Epithelial cell of esophagus (primary cell): ENCODE results near the gene DET1.
"Not testable (repeated sequence)": the region's sequence is repeated elsewhere in the genome, so short reads cannot be mapped to it uniquely, and the experiment has no call there.

ENCODE experiments used
- DNase-seq: peaks from one replicate; pipeline ENCODE4 v3.0.0; 2010; ENCODE audit warnings: low read depth
- H3K4me3 ChIP-seq: 2 replicates; pipeline ENCODE4 v1.5.1; 2011; ENCODE audit warnings: mild to moderate bottlenecking, low read length, control low read depth
- TF ChIP-seq, protein P1 (sequence below): IDR thresholded peaks from 2 replicates; pipeline ENCODE4 v1.5.1; 2011; ENCODE audit warnings: low read depth, mild to moderate bottlenecking, low read length, control low read depth, inconsistent platforms; ENCODE audit not compliant: insufficient read depth; ENCODE audit errors: missing control alignments

The DET1 gene

DNA sequence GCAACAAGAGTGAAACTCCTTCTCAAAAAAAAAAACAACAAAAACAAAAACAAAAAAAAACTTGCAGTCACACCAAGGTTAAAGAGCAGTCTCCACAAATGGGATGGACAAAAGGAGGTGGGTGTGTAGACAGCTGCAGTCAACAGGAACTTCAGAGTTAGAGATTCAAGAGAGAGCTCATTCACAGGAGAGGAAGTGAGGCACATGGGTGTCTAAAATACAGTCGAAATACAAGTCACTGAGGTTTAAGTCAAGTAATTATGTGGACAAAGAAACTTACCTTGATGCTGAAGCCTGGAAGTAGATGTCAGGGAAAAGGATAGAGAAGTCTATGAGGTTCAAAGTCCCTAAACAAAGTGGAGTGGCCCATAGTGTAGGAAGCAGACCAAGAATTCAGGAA lies 64.2 kb downstream of the DET1 start:
- no peak for DNase-seq
- no peak overlapping the region for H3K4me3 ChIP-seq
- TF ChIP-seq, protein P1, sequence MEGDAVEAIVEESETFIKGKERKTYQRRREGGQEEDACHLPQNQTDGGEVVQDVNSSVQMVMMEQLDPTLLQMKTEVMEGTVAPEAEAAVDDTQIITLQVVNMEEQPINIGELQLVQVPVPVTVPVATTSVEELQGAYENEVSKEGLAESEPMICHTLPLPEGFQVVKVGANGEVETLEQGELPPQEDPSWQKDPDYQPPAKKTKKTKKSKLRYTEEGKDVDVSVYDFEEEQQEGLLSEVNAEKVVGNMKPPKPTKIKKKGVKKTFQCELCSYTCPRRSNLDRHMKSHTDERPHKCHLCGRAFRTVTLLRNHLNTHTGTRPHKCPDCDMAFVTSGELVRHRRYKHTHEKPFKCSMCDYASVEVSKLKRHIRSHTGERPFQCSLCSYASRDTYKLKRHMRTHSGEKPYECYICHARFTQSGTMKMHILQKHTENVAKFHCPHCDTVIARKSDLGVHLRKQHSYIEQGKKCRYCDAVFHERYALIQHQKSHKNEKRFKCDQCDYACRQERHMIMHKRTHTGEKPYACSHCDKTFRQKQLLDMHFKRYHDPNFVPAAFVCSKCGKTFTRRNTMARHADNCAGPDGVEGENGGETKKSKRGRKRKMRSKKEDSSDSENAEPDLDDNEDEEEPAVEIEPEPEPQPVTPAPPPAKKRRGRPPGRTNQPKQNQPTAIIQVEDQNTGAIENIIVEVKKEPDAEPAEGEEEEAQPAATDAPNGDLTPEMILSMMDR: no peak

DNA sequence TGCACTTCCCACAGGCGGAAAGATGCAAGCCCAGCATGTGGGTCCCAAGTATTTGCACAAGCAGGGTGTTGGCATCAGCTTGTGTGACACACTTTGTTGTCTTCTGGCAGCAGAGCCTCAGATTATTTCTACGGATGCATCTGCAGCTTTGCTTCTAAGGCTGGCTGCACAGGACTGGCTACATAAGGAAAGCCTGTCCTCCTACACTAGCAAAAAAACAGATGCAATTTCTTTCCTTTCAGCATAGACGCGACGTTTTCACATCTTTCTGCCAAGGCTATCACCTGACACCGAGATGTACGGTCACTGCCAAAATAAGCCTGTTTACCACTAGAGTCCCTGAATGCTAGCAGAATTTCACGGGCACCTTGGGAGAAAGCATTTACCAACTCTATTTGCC lies 65.5 kb downstream of the DET1 start:
- no peak for DNase-seq
- TF ChIP-seq, protein P1: no peak
- no peak overlapping the region for H3K4me3 ChIP-seq

DNA sequence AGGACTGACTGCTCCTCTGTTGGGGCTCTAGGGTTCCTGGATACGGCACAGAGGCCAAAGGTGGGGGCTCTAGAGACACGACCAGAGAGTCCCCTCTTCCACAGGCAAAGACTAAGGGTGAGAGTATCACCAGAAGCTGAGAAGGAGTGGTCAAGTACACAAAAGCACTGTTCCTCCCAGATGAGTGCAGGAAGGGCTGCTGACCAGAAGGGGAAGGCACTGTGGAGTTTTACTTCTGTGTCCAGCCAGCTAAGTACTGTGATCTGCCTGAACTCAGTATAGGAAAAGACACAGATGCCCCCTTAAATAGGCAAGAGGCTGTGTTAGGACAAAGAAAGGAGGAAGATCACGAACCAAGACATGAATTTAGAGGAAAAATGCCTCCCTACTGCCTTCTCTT lies 67.3 kb downstream of the DET1 start:
- DNase-seq: no peak
- H3K4me3 ChIP-seq: no peak overlapping the region
- TF ChIP-seq, protein P1: no peak

DNA sequence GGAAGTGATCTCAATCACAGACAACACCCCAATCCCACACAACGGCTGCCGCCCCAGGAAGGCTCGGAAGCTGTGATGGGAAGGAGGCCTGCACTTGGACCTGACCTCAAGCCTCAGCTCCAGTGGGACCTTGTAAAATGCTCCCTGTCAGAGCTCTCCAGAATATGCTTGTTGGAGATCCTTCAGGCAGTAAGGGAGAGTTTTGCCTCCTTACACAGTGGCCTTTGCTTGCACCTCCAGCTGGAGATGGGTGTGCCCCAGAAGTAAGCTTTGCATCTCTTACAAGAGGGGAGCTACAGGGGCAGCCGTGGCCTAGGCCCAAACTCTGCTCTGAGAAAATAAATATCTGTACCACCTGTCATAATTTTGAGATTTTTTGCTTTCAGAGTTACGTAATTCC lies 68.6 kb downstream of the DET1 start:
- no peak for DNase-seq
- H3K4me3 ChIP-seq: no peak overlapping the region
- TF ChIP-seq, protein P1: no peak

DNA sequence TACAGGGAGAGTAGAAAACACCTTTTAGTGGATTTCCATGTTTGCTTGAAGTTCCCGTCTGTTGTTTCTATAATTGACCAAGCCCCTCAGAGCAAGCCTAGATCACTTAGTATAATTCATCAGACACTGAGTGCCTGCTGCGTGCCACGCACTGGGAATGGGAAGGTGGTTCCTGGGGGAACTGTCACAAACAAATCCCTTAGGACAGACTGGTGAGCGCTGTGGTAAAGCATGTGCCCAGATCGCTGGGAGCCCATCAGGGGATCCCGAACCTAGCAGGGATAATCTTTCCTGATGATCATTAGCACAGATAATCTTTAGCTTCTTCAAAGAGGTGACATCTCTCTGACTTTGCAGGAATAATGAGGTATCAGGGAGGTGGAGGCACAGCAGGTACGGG lies 69.4 kb downstream of the DET1 start:
- TF ChIP-seq, protein P1: no peak

DNA sequence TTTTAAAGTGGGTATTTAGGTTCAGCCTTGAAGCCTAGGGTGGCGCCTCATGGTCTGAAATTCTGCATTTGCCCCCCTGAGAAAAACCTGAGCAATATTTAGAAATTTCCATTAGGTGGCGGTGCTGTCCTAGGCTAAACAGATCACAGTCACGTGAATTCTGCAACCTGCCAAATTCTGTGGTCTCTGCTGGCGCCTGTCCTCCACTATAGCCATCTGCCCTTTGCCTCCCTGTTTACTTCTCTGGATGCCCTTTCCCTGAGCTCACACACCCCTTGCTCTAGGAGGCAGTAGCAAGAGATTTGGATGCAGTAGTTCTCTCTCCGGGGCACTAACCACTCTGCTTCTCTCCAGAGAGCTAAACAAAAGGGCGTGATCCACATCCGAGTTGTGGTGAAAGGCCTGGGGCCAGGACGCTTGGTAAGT lies 69.8 kb downstream of the DET1 start:
- TF ChIP-seq, protein P1: peak; percentile 62
- H3K4me3 ChIP-seq: no peak overlapping the region
- peak; percentile 46 for DNase-seq

More for the DNA sequence above, 69.4 kb downstream of the DET1 start:
- no peak for DNase-seq
- H3K4me3 ChIP-seq: no peak overlapping the region

DNA sequence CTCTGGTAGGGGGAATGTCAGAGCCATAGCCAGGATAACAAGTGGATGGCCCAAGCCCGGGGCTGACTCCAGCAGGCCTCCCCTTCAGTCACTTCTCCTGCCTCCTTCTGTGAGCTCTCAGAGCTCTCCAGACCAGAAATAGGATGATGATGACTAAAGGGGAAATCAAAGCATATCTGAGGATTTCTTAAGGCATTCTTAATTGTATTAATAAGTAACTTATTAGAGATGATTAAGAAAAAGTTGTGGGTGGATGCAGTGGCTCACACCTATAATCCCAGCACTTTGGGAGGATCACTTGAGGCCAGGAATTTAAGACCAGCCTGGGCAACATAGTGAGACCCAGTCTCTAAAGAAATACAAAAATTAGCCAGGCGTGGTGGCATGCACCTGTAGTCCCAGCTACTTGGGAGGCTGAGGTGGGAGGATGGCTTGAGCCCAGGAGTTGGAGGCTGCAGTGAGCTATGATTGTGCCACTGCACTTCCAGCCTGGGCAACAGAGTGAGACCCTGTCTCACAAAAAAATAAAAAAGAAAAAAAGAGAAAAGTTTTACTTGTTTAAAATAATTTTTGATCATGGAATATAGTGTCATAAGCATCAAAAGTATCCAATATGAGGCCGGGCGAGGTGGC lies 72.7 kb downstream of the DET1 start:
- H3K4me3 ChIP-seq, DNase-seq: not testable (repeated sequence)

DNA sequence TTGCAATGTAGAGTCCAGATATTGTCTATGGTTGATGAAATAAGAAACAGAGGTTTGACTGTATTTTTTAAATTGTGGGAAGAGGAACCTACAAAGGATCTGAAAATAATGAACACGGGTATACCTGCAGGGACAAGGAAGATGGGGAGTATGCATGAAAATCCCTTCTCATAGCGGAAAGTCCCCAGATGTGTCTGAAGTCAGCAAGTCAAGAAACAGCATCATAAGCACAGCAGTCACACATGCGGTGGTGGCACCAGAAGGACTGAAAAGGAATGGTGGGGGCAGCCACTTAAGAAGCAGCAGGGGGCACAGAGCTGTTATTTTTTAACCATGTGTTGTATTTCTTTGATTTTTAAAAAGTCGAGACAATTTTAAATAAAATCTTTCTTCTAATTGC lies 74.3 kb downstream of the DET1 start:
- TF ChIP-seq, protein P1: no peak
- H3K4me3 ChIP-seq: no peak overlapping the region
- DNase-seq: no peak
